ENCODE data around the gene TMEM139.
"Not testable (repeated sequence)": the region's sequence is repeated elsewhere in the genome, so short reads cannot be mapped to it uniquely, and the experiment has no call there.

The TMEM139 gene

DNA sequence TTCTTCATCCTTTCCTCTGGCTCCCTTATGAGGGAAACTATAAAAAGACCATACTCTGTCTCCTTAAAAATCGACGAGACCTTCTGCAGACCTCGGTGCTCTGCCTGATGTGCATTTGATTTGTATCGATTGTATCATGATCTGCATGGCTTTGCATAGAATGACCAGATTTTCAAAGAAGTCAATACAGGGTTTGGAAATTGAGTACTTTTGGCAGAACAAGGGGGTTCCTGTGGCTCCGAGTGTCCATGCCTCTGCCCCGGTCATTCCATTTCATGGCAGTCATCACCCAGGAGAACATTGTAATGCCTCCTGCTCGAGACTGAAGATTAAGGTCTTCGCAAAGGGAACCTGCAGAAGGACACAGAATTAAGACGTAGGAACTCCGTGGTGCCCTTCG is 4.1 kb downstream of the TMEM139 start:
- no peak for DNase-seq (ENCODE audit: low spot score)

DNA sequence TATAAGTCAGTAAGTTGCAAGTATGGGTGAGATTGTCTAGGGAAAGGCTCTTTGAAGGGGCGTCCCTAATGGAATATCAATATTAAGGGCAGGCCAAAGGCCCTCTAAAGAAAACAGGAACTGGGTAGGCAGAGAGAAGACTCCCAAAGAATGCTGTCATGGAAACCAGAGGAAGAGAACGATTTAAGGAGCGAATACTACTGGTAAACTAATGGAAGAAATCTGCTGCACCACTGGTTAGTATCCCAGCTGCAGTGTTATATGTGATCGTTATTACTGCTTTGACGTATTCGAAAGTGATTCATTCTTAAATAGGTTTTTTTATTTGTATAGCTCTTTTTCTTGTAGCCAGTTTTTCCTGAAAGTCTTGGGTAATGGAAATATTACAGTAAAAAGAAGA is 4.7 kb downstream of the TMEM139 start:
- DNase-seq (ENCODE audit: low spot score) = no peak

DNA sequence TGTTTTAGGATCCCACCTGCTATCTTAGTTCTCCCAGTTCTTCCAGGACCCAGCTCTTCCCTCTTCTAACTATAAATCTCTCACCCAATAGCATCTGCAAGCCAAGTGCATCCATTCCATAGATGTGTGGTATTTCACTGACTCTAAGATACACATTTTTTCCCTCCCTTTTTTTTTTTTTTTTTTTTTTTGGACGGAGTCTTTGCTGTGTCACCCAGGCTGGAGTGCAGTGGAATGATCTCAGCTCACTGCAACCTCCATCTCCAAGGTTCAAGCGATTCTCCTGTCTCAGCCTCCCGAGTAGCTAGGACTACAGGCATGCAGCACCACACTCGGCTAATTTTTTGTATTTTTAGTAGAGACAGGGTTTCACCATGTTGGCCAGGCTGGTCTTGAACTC is 5.1 kb downstream of the TMEM139 start:
- DNase-seq (ENCODE audit: low spot score) = not testable (repeated sequence)

DNA sequence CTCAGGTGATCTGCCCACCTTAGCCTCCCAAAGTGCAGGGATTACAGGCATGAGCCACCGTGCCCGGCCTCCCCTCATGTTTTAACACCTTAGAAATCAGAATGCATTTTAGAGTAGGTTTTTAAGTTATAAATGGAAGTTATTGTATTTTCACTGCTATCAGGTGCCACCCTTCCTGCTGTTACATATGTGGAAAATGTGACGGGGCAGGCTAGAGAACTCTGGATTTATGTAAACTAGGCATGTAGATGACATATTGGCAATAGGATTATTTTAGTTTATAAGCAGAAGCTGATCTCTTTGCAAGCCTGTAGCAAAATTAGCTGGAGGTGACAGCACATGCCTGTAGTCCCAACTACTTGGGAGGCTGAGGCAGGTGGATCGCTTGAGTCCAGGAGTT is 5.5 kb downstream of the TMEM139 start:
- no peak for DNase-seq (ENCODE audit: low spot score)

DNA sequence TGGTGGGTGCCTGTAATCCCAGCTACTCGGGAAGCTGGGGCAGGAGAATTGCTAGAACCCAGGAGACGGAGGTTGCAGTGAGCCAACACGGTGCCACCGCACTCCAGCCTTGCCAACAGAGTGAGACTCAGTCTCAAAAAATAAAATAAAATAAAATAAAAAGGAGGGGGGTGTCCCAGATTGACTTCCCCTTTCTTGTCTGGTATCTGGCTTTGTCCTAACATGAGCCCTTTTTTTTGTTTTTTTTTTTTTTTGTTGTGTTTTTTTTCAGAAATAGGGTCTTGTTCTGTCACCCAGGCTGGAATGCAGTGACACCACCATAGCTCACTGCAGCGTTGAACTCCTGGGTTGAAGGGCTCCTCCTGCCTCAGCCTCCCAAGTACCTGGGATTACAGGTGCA is 8.1 kb downstream of the TMEM139 start:
- no peak for DNase-seq (ENCODE audit: low spot score)

DNA sequence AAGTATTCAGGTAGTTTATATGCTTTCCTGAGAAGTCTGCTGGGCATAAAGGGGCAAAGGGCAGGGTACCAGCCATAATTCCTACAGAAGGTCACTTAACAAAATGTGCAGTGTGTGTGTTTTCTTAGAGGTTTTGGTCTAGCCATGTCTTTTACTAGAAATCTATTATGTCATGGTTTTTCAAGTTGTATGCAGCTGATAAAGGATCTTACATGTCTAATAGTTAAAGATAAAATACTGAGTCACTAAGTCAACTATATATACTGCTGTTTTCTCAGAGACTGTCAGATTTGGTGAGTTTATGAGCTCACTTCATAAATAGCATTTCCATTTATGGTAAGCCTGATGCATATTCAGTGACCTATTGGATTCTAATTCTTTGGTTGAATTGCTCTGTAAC is 11.1 kb downstream of the TMEM139 start:
- no peak for DNase-seq (ENCODE audit: low spot score)

DNA sequence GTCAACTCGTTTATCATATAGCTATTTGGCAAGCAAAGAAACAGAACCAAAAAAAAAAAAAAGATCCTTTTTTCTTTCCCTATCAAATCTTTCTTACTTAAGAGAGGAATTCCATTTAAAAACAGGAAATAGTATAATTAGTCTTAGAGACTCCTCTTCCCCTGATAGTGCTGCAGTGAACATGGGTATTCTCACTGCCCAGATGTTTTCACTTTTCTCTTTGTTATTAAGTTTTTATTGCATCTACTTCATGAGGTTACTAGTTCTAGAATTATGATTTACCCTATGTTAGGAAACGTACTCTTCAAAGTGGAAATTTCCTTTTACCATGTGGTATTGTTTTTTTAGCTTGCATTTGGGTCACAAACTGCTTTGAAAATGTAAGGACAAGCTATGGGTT is 11.9 kb downstream of the TMEM139 start:
- DNase-seq (ENCODE audit: low spot score) = no peak

DNA sequence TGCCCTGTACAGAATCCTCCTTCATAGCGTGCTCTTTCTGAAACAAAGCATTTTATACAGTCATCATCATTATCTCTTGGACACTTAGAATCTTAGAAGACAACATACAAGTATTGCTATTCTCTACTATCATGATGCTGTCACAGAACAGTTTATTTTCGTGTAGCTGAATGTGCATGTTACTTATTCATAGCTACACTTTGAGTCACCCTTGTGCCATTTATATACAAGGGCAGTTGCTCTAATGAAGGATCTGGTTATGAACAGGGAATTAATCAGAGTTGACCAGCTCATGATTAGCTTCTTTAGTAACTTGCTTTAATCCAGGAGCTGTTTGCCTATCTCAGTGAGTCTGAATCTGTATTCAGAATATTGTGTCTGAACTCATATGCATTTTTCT is 14.6 kb downstream of the TMEM139 start:
- no peak for DNase-seq (ENCODE audit: low spot score)

DNA sequence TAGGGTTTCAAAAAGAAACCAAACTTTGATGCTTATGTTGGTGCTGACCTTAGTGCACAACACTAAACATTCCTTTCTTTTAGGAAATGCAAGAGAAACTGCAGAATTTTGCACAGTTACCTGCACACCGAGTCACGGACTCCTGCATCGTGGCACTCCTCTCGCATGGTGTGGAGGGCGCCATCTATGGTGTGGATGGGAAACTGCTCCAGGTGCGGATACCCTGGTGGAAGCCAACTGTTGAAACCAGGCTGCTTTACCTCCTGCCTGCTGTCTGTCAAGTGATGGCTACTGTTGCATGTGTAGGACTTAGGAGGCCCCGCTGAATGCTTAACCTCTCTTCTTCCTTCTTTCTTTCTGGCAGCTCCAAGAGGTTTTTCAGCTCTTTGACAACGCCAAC is 15.1 kb downstream of the TMEM139 start:
- DNase-seq (ENCODE audit: low spot score) = peak; percentile 34

DNA sequence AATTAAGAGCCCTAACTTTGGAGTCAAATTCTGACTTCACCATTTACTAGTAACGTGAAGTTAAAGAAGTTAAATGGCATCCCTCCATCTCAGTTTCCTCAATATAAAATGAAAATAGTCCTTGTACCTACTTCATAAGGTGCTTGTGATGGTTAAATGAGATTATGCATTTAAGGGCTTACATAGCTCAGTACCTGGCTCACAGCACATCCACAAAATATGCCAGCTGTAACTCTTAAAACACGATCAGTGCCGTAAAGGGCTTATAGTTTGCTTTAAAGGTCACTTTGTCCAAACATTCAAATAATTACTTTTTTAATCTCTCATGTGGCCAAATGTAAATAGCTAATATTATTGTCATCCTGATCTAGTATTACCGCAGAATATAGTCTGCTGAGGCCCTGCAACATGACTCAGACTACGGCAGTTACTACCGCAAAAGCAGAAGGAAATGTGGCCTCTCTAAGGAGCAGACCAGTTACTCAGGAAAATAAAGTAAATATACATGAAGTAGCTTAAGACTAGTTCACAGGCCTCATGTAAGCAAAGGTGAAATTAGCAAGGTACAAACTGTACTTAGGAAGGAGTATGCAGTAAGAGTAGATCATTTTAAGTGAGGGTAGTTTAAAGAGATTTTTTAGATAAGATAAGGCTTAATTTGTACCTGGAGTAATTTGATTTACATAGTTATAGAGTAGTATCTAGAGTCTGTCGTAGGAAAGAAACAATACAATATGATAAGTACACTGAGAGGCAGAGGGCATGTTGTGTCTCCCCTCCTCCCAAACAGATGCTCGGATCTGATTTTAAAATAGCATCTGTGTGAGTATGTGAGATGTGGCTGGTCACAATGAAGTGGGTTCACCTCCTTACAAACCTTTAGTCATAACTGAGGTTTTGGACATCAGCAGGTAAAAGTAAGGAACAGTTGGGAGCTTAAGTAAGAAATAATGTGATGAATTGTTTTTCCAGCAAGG is 16.5 kb downstream of the TMEM139 start:
- no peak for DNase-seq (ENCODE audit: low spot score)

DNA sequence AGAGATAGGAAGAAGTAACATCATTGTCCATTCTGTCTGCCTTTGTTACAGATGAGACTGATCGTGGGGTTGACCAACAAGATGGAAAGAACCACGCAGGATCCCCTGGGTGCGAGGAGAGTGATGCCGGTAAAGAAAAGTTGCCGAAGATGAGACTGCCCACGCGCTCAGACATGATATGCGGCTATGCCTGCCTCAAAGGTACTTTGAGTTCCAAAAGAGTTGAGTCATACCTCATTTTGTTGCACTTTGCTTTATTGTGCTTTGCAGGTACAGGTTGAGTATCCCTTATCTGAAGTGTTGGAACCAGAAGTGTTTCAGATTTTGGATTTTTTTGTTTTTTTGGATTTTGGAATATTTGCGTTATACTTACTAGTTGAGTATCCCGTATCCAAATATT is 19.0 kb downstream of the TMEM139 start:
- no peak for DNase-seq (ENCODE audit: low spot score)

DNA sequence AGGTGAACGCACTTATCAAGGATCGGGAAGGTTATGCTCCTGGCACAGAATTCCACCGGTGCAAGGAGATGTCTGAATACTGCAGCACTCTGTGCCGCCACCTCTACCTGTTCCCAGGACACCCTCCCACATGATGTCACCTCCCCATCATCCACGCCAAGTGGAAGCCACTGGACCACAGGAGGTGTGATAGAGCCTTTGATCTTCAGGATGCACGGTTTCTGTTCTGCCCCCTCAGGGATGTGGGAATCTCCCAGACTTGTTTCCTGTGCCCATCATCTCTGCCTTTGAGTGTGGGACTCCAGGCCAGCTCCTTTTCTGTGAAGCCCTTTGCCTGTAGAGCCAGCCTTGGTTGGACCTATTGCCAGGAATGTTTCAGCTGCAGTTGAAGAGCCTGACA is 20.2 kb downstream of the TMEM139 start:
- no peak for DNase-seq (ENCODE audit: low spot score)

DNA sequence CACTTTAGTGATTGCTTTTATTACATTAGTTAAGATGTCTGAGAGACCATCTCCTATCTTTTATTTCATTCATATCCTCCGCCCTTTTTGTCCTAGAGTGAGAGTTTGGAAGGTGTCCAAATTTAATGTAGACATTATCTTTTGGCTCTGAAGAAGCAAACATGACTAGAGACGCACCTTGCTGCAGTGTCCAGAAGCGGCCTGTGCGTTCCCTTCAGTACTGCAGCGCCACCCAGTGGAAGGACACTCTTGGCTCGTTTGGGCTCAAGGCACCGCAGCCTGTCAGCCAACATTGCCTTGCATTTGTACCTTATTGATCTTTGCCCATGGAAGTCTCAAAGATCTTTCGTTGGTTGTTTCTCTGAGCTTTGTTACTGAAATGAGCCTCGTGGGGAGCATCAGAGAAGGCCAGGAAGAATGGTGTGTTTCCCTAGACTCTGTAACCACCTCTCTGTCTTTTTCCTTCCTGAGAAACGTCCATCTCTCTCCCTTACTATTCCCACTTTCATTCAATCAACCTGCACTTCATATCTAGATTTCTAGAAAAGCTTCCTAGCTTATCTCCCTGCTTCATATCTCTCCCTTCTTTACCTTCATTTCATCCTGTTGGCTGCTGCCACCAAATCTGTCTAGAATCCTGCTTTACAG is 20.8 kb downstream of the TMEM139 start:
- DNase-seq (ENCODE audit: low spot score) = peak; percentile 39

DNA sequence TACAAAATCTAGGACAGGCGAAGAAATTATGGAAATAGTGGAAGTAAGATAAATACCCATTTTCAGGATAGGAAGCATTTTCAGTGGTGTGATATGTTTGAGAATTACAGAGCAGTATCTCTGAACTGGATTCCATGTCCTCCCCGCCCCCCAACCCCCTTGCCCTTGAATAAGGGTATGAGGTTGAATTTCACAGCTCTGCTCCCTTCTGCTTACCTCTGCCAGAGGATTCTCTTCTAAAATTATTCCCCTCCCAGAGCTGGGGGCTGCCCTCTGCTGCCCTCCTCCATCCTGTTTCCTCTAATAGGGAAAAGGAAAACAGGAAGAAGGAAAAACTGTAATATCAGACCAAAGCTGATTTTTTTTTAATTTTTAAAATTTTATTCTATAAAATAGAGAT is 23.9 kb downstream of the TMEM139 start:
- no peak for DNase-seq (ENCODE audit: low spot score)

DNA sequence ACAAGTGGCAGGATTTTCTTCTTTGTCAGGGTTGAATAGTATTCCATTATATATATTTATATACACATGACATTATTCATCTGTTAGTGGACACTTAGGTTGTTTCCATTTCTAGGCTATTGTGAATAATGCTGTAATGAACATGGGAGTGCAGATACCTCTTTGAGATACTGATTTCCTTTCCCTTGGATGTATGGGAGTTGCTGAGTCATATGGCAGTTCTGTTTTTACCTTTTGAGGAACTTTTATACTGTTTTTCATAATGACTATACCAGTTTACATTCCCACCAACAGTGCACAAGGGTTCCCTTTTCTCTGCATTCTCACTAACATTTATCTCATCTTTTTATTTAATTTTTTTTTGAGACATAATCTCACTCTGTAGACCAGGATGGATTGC is 29.4 kb downstream of the TMEM139 start:
- DNase-seq (ENCODE audit: low spot score) = no peak

DNA sequence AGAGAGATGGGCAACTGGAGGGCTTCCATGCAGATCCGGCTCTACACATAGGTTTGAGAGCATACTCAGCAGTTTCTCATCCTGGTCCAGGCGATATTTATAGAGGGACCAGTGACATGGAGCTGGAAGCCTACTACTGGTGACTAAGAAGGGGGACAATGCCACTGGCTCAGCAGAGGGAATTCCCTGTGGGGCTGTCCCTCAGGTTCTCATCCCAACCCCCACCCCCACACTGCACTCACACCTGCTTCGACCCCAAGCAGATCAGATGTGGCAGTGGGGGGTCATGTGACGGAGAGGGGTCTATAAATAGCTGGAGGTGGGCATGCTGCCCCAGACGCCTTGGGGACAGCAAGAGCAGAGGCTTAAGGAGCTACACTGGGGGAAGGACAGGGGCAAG is 31.0 kb downstream of the TMEM139 start, which contains the start of gene CLCN1:
Gene CLCN1, plus strand, starts transcription at position 336 of the 400 bp plus-strand sequence. CDS start 102 bp downstream, outside the sequence.
- DNase-seq (ENCODE audit: low spot score) = no peak

DNA sequence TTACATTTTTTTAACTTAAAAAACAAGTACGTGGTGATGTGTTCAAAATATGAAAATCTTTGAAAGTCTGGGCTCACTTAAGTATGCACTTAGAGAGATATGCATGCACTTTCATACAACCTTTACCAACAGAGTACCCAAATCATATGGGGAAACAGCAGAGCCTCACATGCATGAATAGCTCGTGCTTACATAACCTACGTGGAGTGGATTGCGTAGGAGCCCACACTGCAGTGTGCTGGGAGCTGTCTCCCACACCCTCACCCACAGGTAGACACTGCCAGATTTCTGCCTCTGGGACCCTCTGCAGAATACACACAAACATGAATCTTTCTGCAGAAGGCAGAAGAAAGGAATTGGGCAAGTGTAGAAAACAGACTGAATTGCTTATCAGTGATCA is 31.7 kb downstream of the TMEM139 start:
- DNase-seq (ENCODE audit: low spot score) = no peak

DNA sequence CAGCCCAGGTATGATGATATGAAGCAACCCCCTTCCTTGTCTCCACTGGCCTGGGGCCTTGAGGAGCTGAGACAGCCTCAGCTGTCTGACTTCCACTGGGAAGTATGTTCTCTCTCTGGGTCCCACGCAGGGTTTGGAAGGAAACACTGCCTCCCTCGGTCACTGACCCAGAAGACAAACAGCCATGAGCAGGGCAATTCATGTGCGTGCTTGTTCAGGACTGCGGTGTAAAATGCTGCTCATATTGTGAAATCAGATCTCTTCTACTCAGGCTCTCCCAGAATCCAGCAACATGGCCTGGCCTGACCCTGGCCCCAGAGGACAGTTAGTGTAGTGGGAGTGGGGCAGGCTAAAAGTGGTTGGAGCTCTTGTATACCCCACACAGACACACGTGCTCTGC is 33.9 kb downstream of the TMEM139 start:
- no peak for DNase-seq (ENCODE audit: low spot score)

DNA sequence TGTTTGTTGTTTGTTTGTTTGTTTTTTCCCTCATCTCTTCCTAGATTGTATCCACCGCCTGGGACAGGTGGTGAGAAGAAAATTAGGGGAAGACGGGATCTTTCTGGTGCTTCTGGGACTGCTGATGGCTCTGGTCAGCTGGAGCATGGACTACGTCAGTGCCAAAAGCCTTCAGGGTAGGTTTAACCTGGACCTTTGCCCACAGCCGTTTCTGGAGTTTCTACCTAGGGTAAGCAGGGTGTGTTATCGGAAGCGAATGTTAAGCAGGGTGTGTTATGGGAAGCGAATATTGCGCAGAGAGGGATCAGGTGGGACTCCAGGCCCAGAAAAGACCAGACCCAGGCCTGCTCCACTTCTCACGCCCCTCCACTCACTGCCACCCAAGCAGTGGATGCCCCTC is 35.9 kb downstream of the TMEM139 start:
- DNase-seq (ENCODE audit: low spot score) = no peak

DNA sequence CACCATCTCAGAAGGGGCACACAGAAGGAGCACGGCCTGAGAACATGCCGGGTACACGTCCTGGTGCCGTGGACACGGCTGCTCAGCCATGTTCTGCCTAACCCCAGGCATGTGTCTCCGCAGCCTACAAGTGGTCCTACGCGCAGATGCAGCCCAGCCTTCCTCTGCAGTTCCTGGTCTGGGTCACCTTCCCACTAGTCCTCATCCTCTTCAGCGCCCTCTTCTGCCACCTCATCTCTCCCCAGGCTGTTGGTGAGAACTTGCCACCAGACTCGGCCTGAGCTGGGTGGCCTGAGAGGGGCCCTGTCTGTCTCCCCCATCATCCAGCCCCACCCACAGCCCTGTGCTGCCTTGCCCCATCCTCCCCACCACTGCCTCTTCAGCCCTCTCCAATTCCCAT is 36.5 kb downstream of the TMEM139 start:
- DNase-seq (ENCODE audit: low spot score) = no peak

DNA sequence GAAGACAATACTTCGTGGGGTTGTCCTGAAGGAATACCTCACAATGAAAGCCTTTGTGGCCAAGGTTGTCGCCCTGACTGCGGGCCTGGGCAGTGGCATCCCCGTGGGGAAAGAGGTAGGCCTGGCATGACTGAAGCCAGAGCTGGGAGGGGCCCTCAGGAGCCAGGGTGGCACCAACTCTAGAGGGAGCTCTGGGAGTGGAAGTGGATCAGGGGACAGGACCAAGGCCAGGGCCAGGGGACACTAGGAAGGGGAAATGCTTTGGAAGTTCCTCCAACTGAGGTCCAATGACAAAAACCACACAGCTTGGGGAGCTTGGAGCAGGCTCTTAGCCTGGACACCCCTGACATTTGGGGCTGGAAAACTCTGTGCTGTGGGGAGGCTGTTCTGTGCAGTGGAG is 37.0 kb downstream of the TMEM139 start:
- no peak for DNase-seq (ENCODE audit: low spot score)

DNA sequence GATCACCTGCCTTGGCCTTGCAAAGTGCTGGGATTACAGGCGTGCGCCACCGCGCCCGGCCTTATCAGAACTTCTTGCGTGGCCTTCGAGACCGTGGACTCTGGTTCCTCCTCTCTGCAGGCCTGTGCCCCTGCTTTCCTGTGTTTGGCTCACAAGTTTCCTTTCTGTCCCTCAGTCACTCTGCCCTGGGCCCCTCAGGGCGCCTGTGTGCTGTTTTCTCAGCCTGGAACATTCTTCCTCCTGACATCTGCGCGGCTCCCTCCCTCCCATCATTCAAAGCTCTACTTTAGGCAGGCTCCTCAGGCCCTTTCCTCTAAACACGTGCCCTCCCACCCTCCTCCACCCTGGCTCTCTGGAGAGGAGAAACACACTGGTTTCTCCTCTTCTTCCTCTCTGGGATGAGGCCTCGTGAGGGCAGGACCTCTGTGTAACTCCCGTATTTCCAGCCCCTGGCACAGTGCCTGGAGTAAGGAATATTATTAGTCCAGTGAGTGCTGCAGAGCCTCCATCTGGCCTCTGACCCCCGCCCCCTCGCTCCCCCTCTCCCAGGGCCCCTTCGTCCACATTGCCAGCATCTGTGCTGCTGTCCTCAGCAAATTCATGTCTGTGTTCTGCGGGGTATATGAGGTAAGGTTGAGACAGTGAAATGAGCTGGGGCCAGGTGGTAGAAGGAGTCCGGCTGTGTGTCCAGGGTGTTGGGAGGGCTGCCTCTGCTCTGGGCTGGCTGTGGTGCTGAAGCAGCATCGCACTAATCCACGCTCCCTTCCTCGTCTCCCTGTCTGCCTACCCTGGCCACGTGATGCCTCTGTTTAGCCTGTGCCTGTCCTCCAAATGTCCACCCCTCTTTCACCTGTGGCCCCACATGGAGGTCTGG is 38.2 kb downstream of the TMEM139 start:
- DNase-seq (ENCODE audit: low spot score) = no peak

Data from SW480 (cell line).